D341Med (cell line): ENCODE measurements around the gene ALG2.

Experiments used
- DNase-seq: peaks from one replicate; pipeline ENCODE4 v3.0.0; 2012; ENCODE audit warnings: low spot score

ALG2 gene, protein sequence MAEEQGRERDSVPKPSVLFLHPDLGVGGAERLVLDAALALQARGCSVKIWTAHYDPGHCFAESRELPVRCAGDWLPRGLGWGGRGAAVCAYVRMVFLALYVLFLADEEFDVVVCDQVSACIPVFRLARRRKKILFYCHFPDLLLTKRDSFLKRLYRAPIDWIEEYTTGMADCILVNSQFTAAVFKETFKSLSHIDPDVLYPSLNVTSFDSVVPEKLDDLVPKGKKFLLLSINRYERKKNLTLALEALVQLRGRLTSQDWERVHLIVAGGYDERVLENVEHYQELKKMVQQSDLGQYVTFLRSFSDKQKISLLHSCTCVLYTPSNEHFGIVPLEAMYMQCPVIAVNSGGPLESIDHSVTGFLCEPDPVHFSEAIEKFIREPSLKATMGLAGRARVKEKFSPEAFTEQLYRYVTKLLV

GRCh38 chr9:99221621-99222415 lies at the start of gene ALG2, which contains the start of gene SEC61B:
TSS of gene ALG2 (minus strand) at chr9:99221942. CDS start at chr9:99221894, 48 bp downstream.
TSS of gene SEC61B (plus strand) at chr9:99222282. CDS start at chr9:99222364, 82 bp downstream.
- peak; percentile 97 for DNase-seq

DNA sequence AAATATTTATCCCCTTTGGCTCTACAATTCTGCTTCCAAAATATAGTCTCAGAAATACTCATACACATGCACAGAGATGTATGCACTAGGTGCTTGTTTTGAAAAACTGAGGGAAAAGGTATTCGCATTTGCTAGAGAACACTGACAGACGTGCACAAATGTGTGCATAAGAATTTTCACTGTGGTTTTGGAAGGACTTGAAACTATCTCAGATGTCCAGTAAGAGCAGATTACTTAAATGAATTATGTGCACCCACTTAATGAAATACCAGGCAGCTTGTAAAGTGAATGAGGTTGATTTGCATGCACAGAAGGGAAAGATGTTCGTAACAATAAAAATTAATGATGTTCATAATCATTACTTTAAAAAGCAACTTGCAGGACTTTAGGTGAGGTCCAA lies 48.7 kb upstream of the ALG2 start:
- DNase-seq, result no peak

GRCh38 chr9:99269416-99269815 lies 47.7 kb upstream of the ALG2 start:
- no peak for DNase-seq

DNA sequence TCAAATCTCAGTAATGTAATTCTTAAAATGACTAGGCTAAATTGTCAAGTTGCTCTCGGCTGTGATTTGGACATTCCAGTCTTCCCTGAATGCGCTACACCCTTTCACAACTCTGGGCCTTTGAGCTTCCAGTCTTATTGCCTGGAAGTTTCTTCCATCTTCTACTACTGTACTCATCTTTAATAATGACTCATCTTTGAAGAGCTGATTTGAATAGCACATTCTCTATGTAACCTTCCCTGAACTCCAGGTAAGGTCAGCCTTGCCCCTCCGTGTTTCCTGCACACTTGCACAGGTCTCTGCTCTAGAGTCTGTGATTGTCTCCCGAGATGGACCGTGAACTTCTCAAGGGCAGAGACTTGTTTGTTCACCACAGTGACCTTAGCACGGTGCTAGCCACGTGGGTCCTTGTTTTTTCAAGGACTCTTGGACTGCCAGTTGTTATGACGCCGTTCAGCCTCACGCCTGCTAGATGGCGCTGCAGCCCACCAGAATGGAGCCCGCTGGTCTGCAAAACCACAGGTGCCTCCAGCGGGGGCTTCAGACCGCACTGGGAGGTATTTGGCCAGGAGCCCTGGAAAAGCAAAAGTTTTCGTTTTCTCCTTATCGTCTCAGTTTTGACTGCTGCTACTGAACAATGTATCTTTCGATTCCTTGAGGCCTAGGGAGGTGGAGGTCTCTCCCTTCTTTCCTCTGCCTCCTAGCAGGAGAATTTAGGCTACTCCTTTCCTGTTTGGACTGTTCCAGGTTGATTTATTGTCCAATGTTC lies 44.7 kb upstream of the ALG2 start:
- peak; percentile 84 for DNase-seq

GRCh38 chr9:99265691-99266090 lies 43.9 kb upstream of the ALG2 start:
- DNase-seq, result no peak

- DNase-seq, result peak; percentile 49
Measured at GRCh38 chr9:99264070-99264680, 42.4 kb upstream of the ALG2 start.

- DNase-seq, result no peak
Measured at GRCh38 chr9:99262949-99263418, 41.2 kb upstream of the ALG2 start.

DNA sequence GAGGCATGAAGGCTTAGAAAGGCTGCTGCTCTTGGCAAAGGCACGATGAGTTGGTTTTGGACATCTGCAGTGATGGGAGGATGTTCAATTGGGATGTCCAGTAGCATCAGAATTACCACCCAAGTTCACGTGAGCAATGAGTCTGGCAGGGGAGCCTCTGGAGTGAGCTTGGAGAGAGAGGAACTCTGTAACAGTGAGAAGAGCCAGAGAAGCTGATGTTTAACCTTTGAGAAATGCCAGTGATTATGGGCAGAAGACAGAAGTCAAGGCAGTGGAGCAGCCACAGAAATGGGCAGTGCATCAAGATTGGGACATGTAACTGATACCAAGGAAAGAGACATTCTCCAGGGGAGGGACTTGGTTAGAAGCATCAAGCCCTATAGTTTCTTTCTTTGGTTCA lies 40.2 kb upstream of the ALG2 start:
- no peak for DNase-seq

DNA sequence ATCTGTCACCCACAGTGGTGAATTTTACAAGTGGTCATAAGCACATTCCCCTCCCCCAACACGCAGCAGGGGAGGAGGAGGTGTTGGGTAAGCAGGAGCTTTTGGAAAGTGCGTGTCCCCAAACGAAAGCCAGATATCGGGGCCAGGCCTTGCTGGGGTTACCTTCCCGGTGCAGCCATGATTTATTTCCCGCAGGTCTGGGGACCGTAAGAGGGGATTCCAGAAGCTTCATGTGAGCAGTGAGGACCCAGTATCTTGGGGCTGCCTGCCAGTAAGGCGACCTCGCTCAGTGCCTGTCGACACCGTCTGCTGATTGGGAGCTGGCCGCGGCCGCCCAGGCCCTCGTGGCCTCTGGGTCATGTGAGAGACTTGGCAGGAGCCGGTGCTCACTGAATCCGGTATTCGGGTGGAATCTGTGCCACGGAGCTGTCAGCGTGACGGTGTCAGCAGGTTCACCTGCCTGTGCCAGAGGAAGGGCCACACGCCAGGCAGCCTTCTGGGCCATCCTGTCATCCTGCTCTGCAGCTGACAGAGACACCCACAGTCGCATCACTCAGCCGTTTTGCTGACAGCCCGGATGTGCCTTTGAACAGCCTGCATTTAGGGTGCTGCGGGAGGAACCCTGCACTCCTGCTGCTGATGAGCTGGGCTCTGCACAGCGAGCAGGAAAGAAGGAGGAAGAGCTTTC lies 37.6 kb upstream of the ALG2 start:
- no peak for DNase-seq

DNA sequence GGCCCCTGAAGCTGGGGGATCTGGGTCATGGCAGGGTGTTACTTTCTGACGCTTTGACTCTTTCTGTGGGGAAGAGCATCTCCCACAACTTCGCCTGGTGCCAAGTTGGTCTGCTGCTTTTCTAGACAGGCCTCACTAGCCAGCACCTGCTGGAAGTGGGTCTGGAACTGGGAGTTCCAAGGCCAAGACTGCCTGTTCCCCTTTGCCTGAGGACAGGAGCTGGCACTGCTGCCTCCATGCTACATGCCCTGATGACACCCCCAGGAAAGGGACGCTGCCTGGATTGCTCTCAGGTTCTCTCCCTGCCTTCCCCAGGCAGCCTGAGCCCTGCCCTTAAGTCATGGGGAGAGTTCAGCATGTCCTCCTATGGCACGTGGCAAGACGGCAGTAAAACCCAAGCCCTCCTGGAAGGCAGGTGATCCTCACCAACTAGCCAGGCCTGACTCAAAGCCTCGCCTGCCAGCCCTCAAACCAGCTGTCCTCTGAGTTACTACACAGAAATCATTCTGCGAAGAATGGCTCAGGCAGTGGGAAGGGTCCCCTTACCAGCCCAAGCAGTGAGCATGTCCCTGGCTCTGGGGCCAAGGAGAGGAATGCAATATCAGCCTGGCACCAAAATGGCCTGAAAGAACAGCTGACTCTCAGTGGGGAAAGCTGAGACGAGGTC lies 36.1 kb upstream of the ALG2 start:
- DNase-seq, result no peak

GRCh38 chr9:99255651-99256050 lies 33.9 kb upstream of the ALG2 start:
- DNase-seq, result no peak

DNA sequence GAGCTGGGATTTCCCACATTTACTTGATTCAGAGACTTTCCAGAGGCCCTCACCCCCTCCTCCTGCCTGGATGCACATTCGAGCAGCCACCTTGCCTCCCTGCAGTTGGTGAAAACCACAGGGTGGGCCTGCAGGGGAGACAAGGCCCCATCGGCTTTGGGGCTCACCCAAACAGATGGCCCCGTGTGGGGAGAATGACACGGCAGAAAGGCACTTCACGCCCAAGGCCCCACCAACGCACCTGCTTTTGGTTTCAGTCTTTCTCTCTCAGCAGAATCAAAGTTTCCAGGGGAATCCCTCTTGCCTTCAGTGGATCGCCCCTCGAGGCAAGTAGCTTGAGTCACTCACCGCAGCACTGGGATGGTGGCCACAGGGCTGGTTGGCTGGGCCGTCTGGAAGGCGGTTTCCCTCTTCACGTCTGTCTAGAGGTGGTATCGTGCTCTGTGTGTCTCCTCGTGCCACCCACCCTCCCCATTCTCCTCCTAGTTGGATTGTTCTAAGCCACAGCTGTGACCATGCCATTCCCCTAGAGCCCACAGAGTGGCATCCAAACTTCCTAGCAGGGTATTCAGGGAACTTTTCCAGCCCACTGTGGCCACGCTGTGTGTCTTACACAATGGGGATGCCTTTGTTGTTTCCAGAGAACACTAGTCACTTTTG lies 32.2 kb upstream of the ALG2 start:
- DNase-seq, result no peak

DNA sequence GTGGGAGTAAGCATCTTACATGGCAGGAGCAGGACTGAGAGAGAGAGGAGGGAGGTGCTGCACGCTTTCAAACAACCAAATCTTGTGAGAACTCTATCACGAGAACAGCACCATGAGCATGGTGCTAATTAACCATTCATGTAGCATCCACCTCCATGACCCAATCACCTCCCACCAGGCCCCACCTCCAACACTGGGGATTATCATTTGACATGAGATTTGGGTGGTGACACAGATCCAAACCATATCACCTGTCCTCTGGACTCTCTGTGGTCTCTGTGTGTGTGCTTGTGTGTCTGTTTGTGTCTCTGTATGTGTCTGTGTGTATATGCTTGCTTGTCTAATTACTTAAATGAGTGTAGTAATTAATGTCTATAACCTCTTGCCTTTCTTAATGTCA lies 31.4 kb upstream of the ALG2 start:
- DNase-seq, result no peak

GRCh38 chr9:99251157-99251556 lies 29.4 kb upstream of the ALG2 start:
- DNase-seq, result no peak

GRCh38 chr9:99249619-99250018 lies 27.9 kb upstream of the ALG2 start:
- DNase-seq, result no peak

GRCh38 chr9:99244344-99245260 lies 22.9 kb upstream of the ALG2 start:
- DNase-seq, result no peak

DNA sequence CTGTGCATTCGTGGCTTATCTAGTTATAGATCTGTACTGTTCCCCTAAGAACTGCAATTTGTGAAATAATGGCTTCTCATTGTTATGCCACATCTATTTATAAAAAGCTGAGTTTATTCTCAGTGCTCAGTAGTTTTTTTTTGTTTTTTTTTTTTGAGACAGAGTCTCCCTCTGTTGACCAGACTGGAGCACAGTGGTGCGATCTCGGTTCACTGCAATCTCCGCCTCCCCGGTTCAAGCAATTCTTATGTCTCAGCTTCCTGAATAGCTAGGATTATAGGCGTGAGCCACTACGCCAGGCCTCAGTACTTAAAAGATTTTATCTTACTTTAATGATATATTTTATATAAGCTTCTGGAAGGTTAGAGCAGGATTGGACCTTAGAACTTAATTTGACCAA lies 19.4 kb upstream of the ALG2 start:
- DNase-seq, result no peak

DNA sequence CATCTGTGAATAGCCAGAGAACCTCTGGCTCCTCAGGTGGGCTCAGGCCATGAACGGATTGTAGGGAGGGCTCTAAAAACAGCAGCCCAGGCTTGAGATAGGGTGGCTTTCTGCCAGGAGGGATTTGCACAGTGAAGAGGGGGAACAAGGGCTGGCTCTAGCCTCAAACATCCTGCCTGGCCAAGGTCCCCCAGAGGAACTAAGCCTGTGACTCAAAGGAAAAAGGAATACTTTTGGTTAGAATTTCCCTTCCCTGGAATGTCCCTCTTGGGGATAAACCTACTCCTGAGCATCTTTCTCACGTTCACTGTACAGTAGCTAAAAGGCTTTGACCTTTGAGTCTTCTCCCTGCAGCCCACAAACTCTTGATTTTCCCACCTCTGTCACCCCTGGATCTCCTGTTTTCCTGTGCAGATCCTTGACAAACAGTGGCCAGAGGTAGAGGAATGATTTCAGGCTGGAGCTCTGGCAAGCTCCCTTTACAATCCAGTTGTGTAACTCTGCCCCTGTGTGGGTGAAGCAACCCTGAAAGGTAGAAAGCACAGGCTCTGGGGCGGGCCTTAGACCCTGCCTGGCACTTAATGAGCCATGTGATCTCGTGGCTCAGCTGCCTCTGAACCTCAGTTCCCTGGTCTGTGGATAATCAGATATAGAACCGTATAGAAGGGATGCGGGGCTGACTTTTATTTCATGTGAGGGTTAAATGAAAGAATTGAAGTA lies 17.8 kb upstream of the ALG2 start:
- DNase-seq, result no peak
